Keratinocyte (primary cell): ENCODE measurements around the gene OR52I2. TPM values are rescaled to one million over a fixed set of nuclear protein-coding genes. Genes with fewer than 3 reads are reported as not detected.

Experiments
- DNase-seq: peaks from one replicate; pipeline ENCODE4 v3.0.0-alpha.2; 2011; ENCODE audit warnings: low read depth, missing footprints, low spot score
- FAIRE-seq: peaks from 2 replicates; lab custom pipeline; 2011; peaks lifted over from hg19 to GRCh38; lab: Jason Lieb, UNC
- H2AFZ ChIP-seq: 2 replicates; pipeline ENCODE4 v1.6.0; 2012; ENCODE audit warnings: low read length, control low read depth, inconsistent platforms; ENCODE audit not compliant: control insufficient read depth
- H3K27ac ChIP-seq: 2 replicates; pipeline ENCODE4 v1.5.1; 2011; ENCODE audit warnings: low read length; ENCODE audit not compliant: control insufficient read depth, insufficient read depth
- H3K27me3 ChIP-seq: 3 replicates; pipeline ENCODE4 v1.6.0; 2011; ENCODE audit warnings: low read length; ENCODE audit not compliant: control insufficient read depth, insufficient read depth; ENCODE audit errors: extremely low read depth
- H3K36me3 ChIP-seq, 2 experiments: 2 replicates in 1 of 2; 3 replicates in 1 of 2; pipeline ENCODE4 v1.5.1; 2011; ENCODE audit warnings: low read length in 2 of 2, mild to moderate bottlenecking in 1 of 2; ENCODE audit not compliant: control insufficient read depth in 2 of 2, insufficient read depth in 2 of 2; ENCODE audit errors: extremely low read depth in 1 of 2
- H3K4me1 ChIP-seq: 3 replicates; pipeline ENCODE4 v1.5.1; 2011; ENCODE audit warnings: low read length; ENCODE audit not compliant: control insufficient read depth, insufficient read depth; ENCODE audit errors: extremely low read depth
- H3K4me2 ChIP-seq: 3 replicates; pipeline ENCODE4 v1.6.0; 2011; ENCODE audit warnings: low read depth, low read length; ENCODE audit not compliant: control insufficient read depth, insufficient read depth; ENCODE audit errors: extremely low read depth
- H3K4me3 ChIP-seq, 3 experiments: fragments of 200-600 bp in 1 of 3; sonication (generic) in 1 of 3; 2 replicates in 2 of 3; 3 replicates in 1 of 3; pipeline ENCODE4 v1.5.1; 2011 to 2016; ENCODE audit warnings: low read length in 3 of 3, mild to moderate bottlenecking in 3 of 3, control low read depth in 2 of 3, inconsistent platforms in 1 of 3, low read depth in 1 of 3, mixed read lengths in 1 of 3, mixed run types in 1 of 3, moderate library complexity in 1 of 3; ENCODE audit not compliant: control insufficient read depth in 2 of 3, insufficient read depth in 2 of 3; ENCODE audit errors: extremely low read depth in 1 of 3
- H3K79me2 ChIP-seq: 2 replicates; pipeline ENCODE4 v1.6.0; 2012; ENCODE audit warnings: low read length; ENCODE audit not compliant: control insufficient read depth, insufficient read depth
- H3K9ac ChIP-seq: 3 replicates; pipeline ENCODE4 v1.6.0; 2011; ENCODE audit warnings: low read length; ENCODE audit not compliant: control insufficient read depth, insufficient read depth; ENCODE audit errors: extremely low read depth
- H3K9me1 ChIP-seq: 3 replicates; pipeline ENCODE4 v1.6.0; 2011; ENCODE audit warnings: low read length; ENCODE audit not compliant: control insufficient read depth, insufficient read depth; ENCODE audit errors: extremely low read depth
- H3K9me3 ChIP-seq: 2 replicates; pipeline ENCODE4 v1.5.1; 2012; ENCODE audit warnings: low read depth, low read length; ENCODE audit not compliant: control insufficient read depth
- H4K20me1 ChIP-seq: 3 replicates; pipeline ENCODE4 v1.6.0; 2011; ENCODE audit warnings: low read length; ENCODE audit not compliant: control insufficient read depth, insufficient read depth; ENCODE audit errors: extremely low read depth
- EZH2 ChIP-seq: IDR thresholded peaks from one replicate; pipeline ENCODE4 v1.6.1; 2012; ENCODE audit warnings: inconsistent platforms, mild to moderate bottlenecking, low read length, moderate library complexity
- dilution Hi-C: fragments of 300-500 bp; cut with MboI; formaldehyde crosslinking; loops from one replicate; pipeline ENCODE4 v1.7.0; 2020; ENCODE audit warnings: low sequenced_read_pairs; ENCODE audit not compliant: extremely low pct_ligation_motif_present
- polyA plus RNA-seq, 5 experiments: library from polyadenylated mRNA; depleted of rRNA in 3 of 5; stranded (reverse) in 3 of 5; stranded (forward) in 1 of 5; unstranded in 1 of 5; fragments of >200 nt; gene quantifications; 1 replicate in 1 of 5; 2 replicates in 3 of 5; 3 replicates in 1 of 5; pipeline versions ENCODE4 v1.2.1 to v1.2.3, GENCODE V29; 2011 to 2012; ENCODE audit warnings: missing spikeins in 2 of 5, low read depth in 1 of 5, low replicate concordance in 1 of 5
- TF ChIP-seq, protein P1 (sequence below), 3 experiments: IDR thresholded peaks in 1 of 3; conservative IDR thresholded peaks in 1 of 3; optimal IDR thresholded peaks in 1 of 3; 2 replicates in 2 of 3; 3 replicates in 1 of 3; pipeline versions ENCODE3 to v1.5.1; 2011; ENCODE audit warnings: low read length in 3 of 3, mild to moderate bottlenecking in 3 of 3, moderate library complexity in 2 of 3, control low read depth in 1 of 3, inconsistent platforms in 1 of 3; ENCODE audit not compliant: insufficient read depth in 2 of 3; ENCODE audit errors: extremely low read depth in 1 of 3

Gene OR52I2
- polyA plus RNA-seq, 1 donor (not counting 4 experiments of a cell fraction or from before 2014, with no cell fraction given): not detected

- Histone ChIP-seq H2AFZ (no peak overlapping the region), H3K4me1 (no peaks in the 10 kb centered on the region), H3K27ac (no peak overlapping the region), H3K27me3 (peaks cover 3% of the 10 kb centered on the region), H3K79me2 (no peaks in the 10 kb centered on the region), H3K9me3 (no peaks in the 10 kb centered on the region), H3K9ac (no peak overlapping the region), H3K4me2 (no peak overlapping the region), H4K20me1 (no peaks in the 10 kb centered on the region), H3K4me3 (no peak overlapping the region), H3K36me3 (no peaks in the 10 kb centered on the region), H3K9me1 (no peaks in the 10 kb centered on the region)
- TF ChIP-seq EZH2: no peak
- TF ChIP-seq, protein P1, sequence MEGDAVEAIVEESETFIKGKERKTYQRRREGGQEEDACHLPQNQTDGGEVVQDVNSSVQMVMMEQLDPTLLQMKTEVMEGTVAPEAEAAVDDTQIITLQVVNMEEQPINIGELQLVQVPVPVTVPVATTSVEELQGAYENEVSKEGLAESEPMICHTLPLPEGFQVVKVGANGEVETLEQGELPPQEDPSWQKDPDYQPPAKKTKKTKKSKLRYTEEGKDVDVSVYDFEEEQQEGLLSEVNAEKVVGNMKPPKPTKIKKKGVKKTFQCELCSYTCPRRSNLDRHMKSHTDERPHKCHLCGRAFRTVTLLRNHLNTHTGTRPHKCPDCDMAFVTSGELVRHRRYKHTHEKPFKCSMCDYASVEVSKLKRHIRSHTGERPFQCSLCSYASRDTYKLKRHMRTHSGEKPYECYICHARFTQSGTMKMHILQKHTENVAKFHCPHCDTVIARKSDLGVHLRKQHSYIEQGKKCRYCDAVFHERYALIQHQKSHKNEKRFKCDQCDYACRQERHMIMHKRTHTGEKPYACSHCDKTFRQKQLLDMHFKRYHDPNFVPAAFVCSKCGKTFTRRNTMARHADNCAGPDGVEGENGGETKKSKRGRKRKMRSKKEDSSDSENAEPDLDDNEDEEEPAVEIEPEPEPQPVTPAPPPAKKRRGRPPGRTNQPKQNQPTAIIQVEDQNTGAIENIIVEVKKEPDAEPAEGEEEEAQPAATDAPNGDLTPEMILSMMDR (optimal IDR thresholded peaks at IDR 0.05 in 1 of 3, IDR thresholded peaks at IDR 0.05 in 1 of 3, conservative IDR thresholded peaks at IDR 0.05 in 1 of 3; ENCODE audit: extremely low read depth in 1 of 3, insufficient read depth in 2 of 3, low read length in 3 of 3): no peak
- dilution Hi-C loops: no loop called here
- no peak for DNase-seq
- FAIRE-seq: no peak
These were observed 34.4 kb downstream of the OR52I2 start for GRCh38 chr11:4615856-4616444.

- FAIRE-seq: no peak
These were observed 38.0 kb downstream of the OR52I2 start for GRCh38 chr11:4619514-4619913.

More at GRCh38 chr11:4619514-4619913, 38.0 kb downstream of the OR52I2 start:
- DNase-seq: no peak
- no peak overlapping the region for H3K4me3 ChIP-seq
- H3K27ac ChIP-seq: no peak overlapping the region
- H2AFZ ChIP-seq: no peak overlapping the region
- peaks cover 3% of the 10 kb centered on the region for H3K27me3 ChIP-seq
- no peaks in the 10 kb centered on the region for H3K9me1 ChIP-seq
- H3K36me3 ChIP-seq: no peaks in the 10 kb centered on the region
- no peak overlapping the region for H3K9ac ChIP-seq
- TF ChIP-seq, protein P1 (optimal IDR thresholded peaks at IDR 0.05 in 1 of 3, IDR thresholded peaks at IDR 0.05 in 1 of 3, conservative IDR thresholded peaks at IDR 0.05 in 1 of 3; ENCODE audit: extremely low read depth in 1 of 3, insufficient read depth in 2 of 3, low read length in 3 of 3): no peak
- no peak for TF ChIP-seq EZH2
- no peak overlapping the region for H3K4me2 ChIP-seq
- no peaks in the 10 kb centered on the region for H3K4me1 ChIP-seq
- H3K79me2 ChIP-seq: no peaks in the 10 kb centered on the region
- dilution Hi-C loops: no loop called here
- no peaks in the 10 kb centered on the region for H4K20me1 ChIP-seq
- no peaks in the 10 kb centered on the region for H3K9me3 ChIP-seq
